Lung (tissue), 12 donors: ENCODE measurements around the gene HOXB7. TPM values are rescaled to one million over a fixed set of nuclear protein-coding genes. Genes with fewer than 3 reads are reported as not detected.

Experiments used
- ATAC-seq: fragments of 200-7000 bp; cut with Tn5 transposase; one replicate; pipeline ENCODE4 v1.9.1; 2020; ENCODE audit warnings: moderate number of reproducible peaks; ENCODE audit not compliant: insufficient read depth, low FRiP score
- DNase-seq, 3 donors: peaks; one replicate each; pipeline ENCODE4 v3.0.0-alpha.2; 2013 to 2017
- H3K27ac ChIP-seq, 2 donors: one replicate each; pipeline ENCODE4 v1.5.1; 2013; ENCODE audit warnings: mild to moderate bottlenecking in 2 of 2, moderate library complexity in 2 of 2, control low read depth in 1 of 2, inconsistent platforms in 1 of 2, low read depth in 1 of 2, low read length in 1 of 2
- H3K27me3 ChIP-seq, 3 donors: one replicate each; pipeline ENCODE4 v1.5.1; 2013; ENCODE audit warnings: low read length in 2 of 3; ENCODE audit not compliant: control insufficient read depth in 3 of 3, insufficient read depth in 3 of 3
- H3K36me3 ChIP-seq, 4 donors: one replicate each; pipeline ENCODE4 v1.5.1; 2013; ENCODE audit warnings: low read length in 4 of 4, mild to moderate bottlenecking in 1 of 4, moderate library complexity in 1 of 4; ENCODE audit not compliant: control insufficient read depth in 4 of 4, insufficient read depth in 4 of 4
- H3K4me1 ChIP-seq, 5 donors: one replicate each; pipeline ENCODE4 v1.5.1; 2013; ENCODE audit warnings: low read length in 5 of 5, mild to moderate bottlenecking in 2 of 5, moderate library complexity in 1 of 5; ENCODE audit not compliant: control insufficient read depth in 5 of 5, insufficient read depth in 5 of 5
- H3K4me3 ChIP-seq: one replicate; pipeline ENCODE4 v1.5.1; 2013; ENCODE audit warnings: mild to moderate bottlenecking, control low read depth, moderate library complexity
- H3K9ac ChIP-seq, 2 donors: one replicate each; pipeline ENCODE4 v1.5.1; 2013; ENCODE audit warnings: low read length in 2 of 2, control low read depth in 1 of 2; ENCODE audit not compliant: insufficient read depth in 1 of 2
- H3K9me3 ChIP-seq, 4 donors: one replicate each; pipeline ENCODE4 v1.5.1; 2013; ENCODE audit warnings: low read length in 3 of 4, mild to moderate bottlenecking in 1 of 4, moderate library complexity in 1 of 4; ENCODE audit not compliant: control insufficient read depth in 4 of 4, insufficient read depth in 3 of 4
- CTCF ChIP-seq: IDR thresholded peaks from 2 replicates; pipeline ENCODE4 v1.5.1; 2012; ENCODE audit warnings: mild to moderate bottlenecking; ENCODE audit errors: control extremely low read depth, extremely low read depth
- WGBS, 2 donors: extraction: QIAGEN DNeasy Blood & Tissue Kit; methylation state at CpG; one replicate each; pipeline ENCODE4 v1.1.7; 2013; 5-methylcytosine and 5-hydroxymethylcytosine counted together
- polyA plus RNA-seq, 2 donors: library from polyadenylated mRNA; stranded (reverse); fragments of 200-250 nt; gene quantifications; one replicate each; pipeline ENCODE4 v1.2.1, GENCODE V29; 2013
- total RNA-seq, 2 donors: library from RNA; depleted of rRNA in 1 of 2; stranded (reverse); fragments of >200 nt in 1 of 2; gene quantifications; one replicate each; pipeline ENCODE4 v1.2.1, GENCODE V29; 2014 to 2021
- donor health status: control.
- donor health status: control.
- donor health status: Bipolar disorder and iron deficiency.
- donor health status: healthy.
- donor health status: DM: yes; HTN: yes; CAD: no.

HOXB7 gene
- total and polyA plus RNA-seq, 4 donors: 0.43 to 3.3 (median 2.3) TPM

GRCh38 chr17:48629411-48629759 is 18.6 kb upstream of the HOXB7 start:
- Histone ChIP-seq H3K36me3 (no peaks in the 10 kb centered on the region), H3K4me3 (no peak overlapping the region), H3K9ac (no peak overlapping the region), H3K27me3 (peaks cover 22 to 88% (median 84%) of the 10 kb centered on the region in 3 donors), H3K9me3 (peaks cover 0 to 4% (median 0%) of the 10 kb centered on the region in 4 donors), H3K27ac (no peak overlapping the region), H3K4me1 (peaks cover 0 to 14% (median 12%) of the 10 kb centered on the region in 5 donors)
- no peak for ATAC-seq
- peak in 1 of 3 donors; percentile 2 for DNase-seq
- no peak for TF ChIP-seq CTCF
- WGBS, 2 donors: 40 to 66% methylated on average over 5 of the region's 5 CpGs

DNA sequence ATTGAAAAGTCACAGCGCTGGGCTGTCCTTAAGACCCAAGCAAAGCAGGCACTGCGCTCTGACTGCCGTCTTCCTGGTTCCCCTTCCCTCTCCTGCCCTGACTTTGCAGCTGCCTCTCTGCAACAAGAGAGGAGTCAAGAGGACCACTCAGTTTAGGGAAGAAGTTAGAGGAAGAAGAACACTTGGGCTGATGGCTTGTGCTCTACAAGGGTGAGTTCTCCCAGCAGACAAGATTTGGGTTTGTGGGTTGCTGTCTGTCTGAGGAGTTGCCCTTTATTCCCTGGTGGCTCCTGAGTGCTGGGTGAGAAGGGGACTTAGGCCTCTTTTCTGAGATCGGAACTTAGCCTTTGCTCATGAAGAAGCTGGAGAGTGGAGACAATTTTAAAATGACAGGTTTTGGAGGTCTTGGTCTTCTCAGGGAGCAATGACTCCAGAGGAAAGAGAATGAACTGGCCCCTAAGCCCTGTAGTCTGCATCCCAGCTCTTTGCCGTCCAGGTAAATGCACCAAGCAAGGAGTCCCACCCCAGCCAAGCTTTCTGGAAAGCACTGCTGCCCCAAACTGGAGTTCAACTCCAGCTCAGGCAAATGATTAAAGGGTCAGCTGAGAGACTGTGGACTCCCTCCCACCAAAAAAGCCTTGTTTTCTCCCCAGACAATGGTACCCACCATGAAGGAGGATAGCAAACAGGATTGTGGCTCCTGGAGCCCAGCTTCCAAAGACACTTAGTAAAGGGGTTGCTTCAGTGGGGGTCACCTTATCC is 18.0 kb upstream of the HOXB7 start:
- H3K9ac ChIP-seq: no peak overlapping the region
- no peaks in the 10 kb centered on the region for H3K36me3 ChIP-seq
- DNase-seq: no peak
- WGBS, 2 donors: 28 to 29% methylated on average over 5 of the region's 5 CpGs
- ATAC-seq: no peak
- no peak overlapping the region for H3K27ac ChIP-seq
- peaks cover 0 to 14% (median 12%) of the 10 kb centered on the region in 5 donors for H3K4me1 ChIP-seq
- no peak overlapping the region for H3K4me3 ChIP-seq
- no peak for TF ChIP-seq CTCF
- peaks cover 22 to 90% (median 84%) of the 10 kb centered on the region in 3 donors for H3K27me3 ChIP-seq
- H3K9me3 ChIP-seq: peaks cover 0 to 4% (median 0%) of the 10 kb centered on the region in 4 donors

DNA sequence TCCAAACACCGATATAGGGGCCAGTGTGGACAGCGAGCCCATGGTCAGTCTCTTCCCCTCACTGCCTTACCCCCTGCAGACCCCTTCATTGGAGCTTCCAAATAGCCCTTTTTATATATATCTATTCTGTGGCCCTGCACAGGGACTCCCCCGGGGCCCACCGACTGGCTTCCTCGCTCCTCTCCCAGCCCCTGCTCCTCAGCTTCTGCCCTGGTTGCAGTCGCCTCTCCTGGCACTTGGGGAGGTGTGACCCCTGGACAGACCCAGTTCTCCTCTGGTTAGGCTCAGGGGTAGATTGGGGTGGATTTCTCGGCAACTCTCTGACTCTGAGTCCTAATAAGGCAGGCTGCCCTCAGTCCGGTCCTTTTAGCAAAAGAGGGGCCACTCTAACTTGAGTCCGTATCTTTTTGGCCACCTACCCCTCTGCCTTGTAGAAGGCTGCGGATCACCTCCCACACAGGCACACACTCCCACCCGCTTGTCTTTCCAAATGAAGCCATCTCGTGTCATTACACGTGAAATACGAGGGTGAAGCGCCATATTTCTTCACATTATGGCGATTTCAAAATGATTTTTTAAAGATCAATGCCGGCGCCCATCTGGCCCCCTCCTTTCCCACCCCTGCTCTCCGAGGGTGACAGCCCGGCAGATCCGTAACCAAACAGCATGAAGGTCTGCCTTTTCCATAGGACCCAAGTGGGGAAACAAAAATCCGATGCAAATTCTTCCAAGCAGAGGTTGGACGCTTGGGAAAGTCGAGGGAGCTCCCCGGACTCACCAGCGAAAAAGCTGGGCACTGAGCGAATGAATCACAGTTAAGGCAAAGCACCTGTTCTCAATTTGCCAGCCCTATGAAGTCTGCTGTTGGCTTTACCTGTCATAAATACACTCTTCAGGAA is 17.1 kb upstream of the HOXB7 start:
- no peak overlapping the region for H3K27ac ChIP-seq
- no peak for ATAC-seq
- peaks cover 17 to 91% (median 85%) of the 10 kb centered on the region in 3 donors for H3K27me3 ChIP-seq
- no peak for DNase-seq
- WGBS, 2 donors: 31 to 56% methylated on average over 27 of the region's 27 CpGs
- no peak for TF ChIP-seq CTCF
- H3K36me3 ChIP-seq: no peaks in the 10 kb centered on the region
- H3K9ac ChIP-seq: no peak overlapping the region
- peaks cover 0 to 6% (median 0%) of the 10 kb centered on the region in 4 donors for H3K9me3 ChIP-seq
- no peak overlapping the region for H3K4me3 ChIP-seq
- H3K4me1 ChIP-seq: peaks cover 0 to 14% (median 12%) of the 10 kb centered on the region in 5 donors
